GM12891 (cell line): ENCODE data around the gene CCNA2.

Experiments used
- POLR2A ChIP-seq: IDR thresholded peaks from 2 replicates; pipeline ENCODE4 v1.6.1; 2011; ENCODE audit warnings: low read depth, low read length, control low read depth
- POLR2AphosphoS5 ChIP-seq: IDR thresholded peaks from 2 replicates; pipeline ENCODE4 v1.6.1; 2011; ENCODE audit warnings: low read depth, low read length, control low read depth

DNA sequence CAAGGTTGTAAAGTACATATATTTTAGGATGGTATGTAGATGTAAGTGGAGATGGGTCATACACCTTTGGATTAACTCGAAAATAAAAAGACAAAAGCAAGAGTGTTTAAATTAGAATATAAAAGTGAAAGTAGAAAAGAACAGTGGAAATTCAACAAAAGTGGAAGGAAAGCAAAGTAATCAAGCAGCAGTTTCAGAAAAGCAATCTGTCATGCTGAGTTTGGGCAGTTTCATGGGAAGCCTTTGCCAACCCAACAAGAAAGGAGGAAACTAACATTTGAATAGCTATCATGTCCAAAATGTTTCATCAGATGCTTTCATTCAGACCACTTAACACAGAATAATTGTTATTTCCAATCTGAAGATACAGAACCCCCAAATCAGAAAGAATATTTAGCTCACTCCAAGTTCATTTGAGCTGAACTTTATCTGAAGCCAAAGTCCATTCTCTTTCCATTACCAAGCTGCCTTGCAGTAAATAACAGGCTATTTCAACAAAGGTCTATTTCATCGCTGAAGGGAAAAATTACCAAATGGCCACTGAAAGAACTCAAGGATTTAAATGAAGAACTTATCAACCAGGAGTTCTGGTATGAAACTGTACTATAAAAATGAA lies 24.4 kb downstream of the CCNA2 start:
- no peak for TF ChIP-seq POLR2A
- no peak for TF ChIP-seq POLR2AphosphoS5
